T47D (cell line): ENCODE results near the gene GEMIN2.
A peak's percentile ranks its signal among the peaks of the same experiment; 100 is the strongest.
"Not testable (repeated sequence)": the region's sequence is repeated elsewhere in the genome, so short reads cannot be mapped to it uniquely, and the experiment has no call there.

Experiments used
- DNase-seq, 2 experiments: peaks; one replicate each; pipeline versions ENCODE4 v3.0.0 to v3.0.0-alpha.2; 2011 to 2012; ENCODE audit warnings: low read depth in 1 of 2, low spot score in 1 of 2
- JUND ChIP-seq: IDR thresholded peaks from 2 replicates; pipeline ENCODE4 v1.6.1; 2012; ENCODE audit warnings: low read depth
- in situ Hi-C: cut with HindIII; loops from 2 replicates; pipeline ENCODE4 v1.10.0; 2016; ENCODE audit warnings: low sequenced_read_pairs, low pct_unique_long_range_greater_than_20kb

Gene GEMIN2

GRCh38 chr14:39099748-39100147, 14.4 kb upstream of the GEMIN2 start:
- no peak for DNase-seq

GRCh38 chr14:39102265-39102968, 11.7 kb upstream of the GEMIN2 start:
- TF ChIP-seq JUND = no peak
- in situ Hi-C loops = no loop called here
- DNase-seq = peak in 1 of 2 experiments; percentile 31

More at GRCh38 chr14:39099748-39100147, 14.4 kb upstream of the GEMIN2 start:
- in situ Hi-C loops = no loop called here
- no peak for TF ChIP-seq JUND

- in situ Hi-C loops = no loop called here
- no peak for TF ChIP-seq JUND
- peak; percentile 75 to 85 for DNase-seq
Measured at GRCh38 chr14:39102969-39103957, 10.9 kb upstream of the GEMIN2 start, which contains the start of gene SEC23A. SEC23A (minus strand) TSS chr14:39103235; CDS start chr14:39096118, 7,117 bp downstream.

GRCh38 chr14:39104078-39104801, 9.9 kb upstream of the GEMIN2 start:
- in situ Hi-C loops, DNase-seq: not testable (repeated sequence)

GRCh38 chr14:39107591-39107996, 6.5 kb upstream of the GEMIN2 start:
- in situ Hi-C loops = no loop called here
- peak; percentile 63 to 68 for DNase-seq
- no peak for TF ChIP-seq JUND

- DNase-seq = no peak
- TF ChIP-seq JUND = no peak
- in situ Hi-C loops = no loop called here
Measured at GRCh38 chr14:39108791-39109190, 5.3 kb upstream of the GEMIN2 start.

GRCh38 chr14:39109893-39110715, 4.0 kb upstream of the GEMIN2 start:
- no peak for TF ChIP-seq JUND
- peak in 1 of 2 experiments; percentile 26 for DNase-seq
- in situ Hi-C loops = no loop called here

GRCh38 chr14:39113685-39114072, 444 bp upstream of the GEMIN2 start:
- in situ Hi-C loops = no loop called here
- TF ChIP-seq JUND = no peak
- DNase-seq = no peak

GRCh38 chr14:39122330-39123138, 8.4 kb downstream of the GEMIN2 start:
- DNase-seq = no peak
- in situ Hi-C loops = no loop called here
- no peak for TF ChIP-seq JUND

GRCh38 chr14:39137835-39138234, 23.7 kb downstream of the GEMIN2 start:
- DNase-seq, in situ Hi-C loops: not testable (repeated sequence)

GRCh38 chr14:39138440-39138839, 24.3 kb downstream of the GEMIN2 start:
- in situ Hi-C loops = no loop called here
- no peak for DNase-seq
- no peak for TF ChIP-seq JUND
